GM12891 (cell line): ENCODE results near the gene DHRS11.

Source experiments
- POLR2A ChIP-seq: IDR thresholded peaks from 2 replicates; pipeline ENCODE4 v1.6.1; 2011; ENCODE audit warnings: low read depth, low read length, control low read depth
- TAF1 ChIP-seq: IDR thresholded peaks from 2 replicates; pipeline ENCODE4 v1.6.1; 2011; ENCODE audit warnings: low read depth, low read length, control low read depth

- no peak for TF ChIP-seq POLR2A
- no peak for TF ChIP-seq TAF1
Observed at GRCh38 chr17:36614933-36615332, 23.3 kb downstream of the DHRS11 start.
